Parathyroid adenoma (tissue), 2 donors: ENCODE measurements around the gene ZNF511.

Experiments used
- H2AFZ ChIP-seq: fragments of 300-600 bp; sonication (generic); one replicate; pipeline ENCODE4 v1.7.0; 2017; ENCODE audit warnings: antibody characterized with exemption, mild to moderate bottlenecking
- H3K27ac ChIP-seq: fragments of 300-600 bp; sonication (generic); one replicate; pipeline ENCODE4 v1.7.0; 2017
- H3K27me3 ChIP-seq: fragments of 300-600 bp; sonication (generic); one replicate; pipeline ENCODE4 v1.7.0; 2017; ENCODE audit warnings: low read length; ENCODE audit not compliant: control insufficient read depth, insufficient read depth
- H3K36me3 ChIP-seq: fragments of 300-600 bp; sonication (generic); one replicate; pipeline ENCODE4 v1.7.0; 2017; ENCODE audit warnings: low read length; ENCODE audit not compliant: control insufficient read depth, insufficient read depth
- H3K4me1 ChIP-seq: fragments of 300-600 bp; sonication (generic); one replicate; pipeline ENCODE4 v1.7.0; 2017; ENCODE audit warnings: control low read depth
- H3K4me2 ChIP-seq: fragments of 300-600 bp; sonication (generic); one replicate; pipeline ENCODE4 v1.7.0; 2017; ENCODE audit warnings: low read length
- H3K4me3 ChIP-seq: fragments of 300-600 bp; sonication (generic); one replicate; pipeline ENCODE4 v1.7.0; 2017; ENCODE audit warnings: low read depth, low read length
- H3K79me2 ChIP-seq: fragments of 300-600 bp; sonication (generic); one replicate; pipeline ENCODE4 v1.7.0; 2017; ENCODE audit warnings: control low read depth
- H3K9ac ChIP-seq: fragments of 300-600 bp; sonication (generic); one replicate; pipeline ENCODE4 v1.7.0; 2017; ENCODE audit warnings: mild to moderate bottlenecking
- H3K9me3 ChIP-seq: fragments of 300-600 bp; sonication (generic); one replicate; pipeline ENCODE4 v1.7.0; 2017; ENCODE audit warnings: low read length; ENCODE audit not compliant: control insufficient read depth
- CTCF ChIP-seq: fragments of 300-600 bp; sonication (generic); IDR thresholded peaks from one replicate; pipeline ENCODE4 v1.7.0; 2017; ENCODE audit warnings: antibody characterized with exemption, mild to moderate bottlenecking
- donor health status: primary hyperparathyroidism.

Gene ZNF511

GRCh38 chr10:133279326-133280226, 29.1 kb upstream of the ZNF511 start:
- Histone ChIP-seq H3K79me2 (no peaks in the 10 kb centered on the region), H3K9me3 (no peaks in the 10 kb centered on the region), H3K4me3 (no peak overlapping the region), H3K27me3 (no peaks in the 10 kb centered on the region), H3K4me2 (no peak overlapping the region), H3K9ac (no peak overlapping the region), H3K36me3 (no peaks in the 10 kb centered on the region), H2AFZ (no peak overlapping the region), H3K27ac (no peak overlapping the region), H3K4me1 (peaks cover 3% of the 10 kb centered on the region)
- no peak for TF ChIP-seq CTCF

DNA sequence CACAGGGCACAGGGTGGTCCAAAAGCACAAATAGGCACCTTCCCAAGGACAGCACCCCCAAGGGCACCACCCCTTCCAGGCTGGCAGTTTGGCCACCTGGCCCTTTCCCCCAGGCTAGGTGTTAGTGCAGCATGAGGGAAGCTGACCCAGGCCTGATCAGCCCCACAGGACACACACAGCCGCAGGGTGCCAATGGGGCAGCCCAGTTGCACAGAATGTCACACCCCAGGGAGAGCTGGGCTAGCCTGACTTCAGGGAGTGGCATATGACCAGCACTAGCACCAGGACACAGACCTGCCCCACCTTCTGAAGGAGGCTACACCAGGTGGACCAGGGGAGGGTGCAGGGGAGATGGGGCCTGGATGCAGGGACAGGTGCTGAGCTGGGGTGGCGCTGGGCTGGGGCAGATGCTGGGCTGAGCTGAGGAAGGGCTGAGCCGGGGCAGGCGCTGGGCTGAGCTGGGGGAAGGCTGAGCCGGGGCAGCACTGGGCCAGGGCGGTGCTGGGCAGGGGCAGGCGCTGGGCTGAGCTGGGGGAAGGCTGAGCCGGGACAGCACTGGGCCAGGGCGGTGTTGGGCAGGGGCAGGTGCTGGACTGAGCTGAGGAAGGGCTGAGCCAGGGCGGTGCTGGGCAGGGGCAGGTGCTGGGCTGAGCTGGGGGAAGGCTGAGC, 28.2 kb upstream of the ZNF511 start:
- TF ChIP-seq CTCF = no peak

GRCh38 chr10:133281084-133281483, 27.6 kb upstream of the ZNF511 start:
- Histone ChIP-seq H3K9me3 (no peaks in the 10 kb centered on the region), H2AFZ (no peak overlapping the region), H3K4me1 (peaks cover 3% of the 10 kb centered on the region), H3K79me2 (no peaks in the 10 kb centered on the region), H3K9ac (no peak overlapping the region), H3K4me2 (no peak overlapping the region), H3K36me3 (no peaks in the 10 kb centered on the region), H3K27me3 (no peaks in the 10 kb centered on the region), H3K27ac (no peak overlapping the region), H3K4me3 (no peak overlapping the region)
- TF ChIP-seq CTCF = no peak

More for the DNA sequence above, 28.2 kb upstream of the ZNF511 start:
- Histone ChIP-seq H3K27ac (no peak overlapping the region), H3K4me1 (peaks cover 3% of the 10 kb centered on the region), H3K9ac (no peak overlapping the region), H3K4me2 (no peak overlapping the region), H3K9me3 (no peaks in the 10 kb centered on the region), H3K4me3 (no peak overlapping the region), H3K36me3 (no peaks in the 10 kb centered on the region), H3K27me3 (no peaks in the 10 kb centered on the region), H3K79me2 (no peaks in the 10 kb centered on the region), H2AFZ (no peak overlapping the region)

DNA sequence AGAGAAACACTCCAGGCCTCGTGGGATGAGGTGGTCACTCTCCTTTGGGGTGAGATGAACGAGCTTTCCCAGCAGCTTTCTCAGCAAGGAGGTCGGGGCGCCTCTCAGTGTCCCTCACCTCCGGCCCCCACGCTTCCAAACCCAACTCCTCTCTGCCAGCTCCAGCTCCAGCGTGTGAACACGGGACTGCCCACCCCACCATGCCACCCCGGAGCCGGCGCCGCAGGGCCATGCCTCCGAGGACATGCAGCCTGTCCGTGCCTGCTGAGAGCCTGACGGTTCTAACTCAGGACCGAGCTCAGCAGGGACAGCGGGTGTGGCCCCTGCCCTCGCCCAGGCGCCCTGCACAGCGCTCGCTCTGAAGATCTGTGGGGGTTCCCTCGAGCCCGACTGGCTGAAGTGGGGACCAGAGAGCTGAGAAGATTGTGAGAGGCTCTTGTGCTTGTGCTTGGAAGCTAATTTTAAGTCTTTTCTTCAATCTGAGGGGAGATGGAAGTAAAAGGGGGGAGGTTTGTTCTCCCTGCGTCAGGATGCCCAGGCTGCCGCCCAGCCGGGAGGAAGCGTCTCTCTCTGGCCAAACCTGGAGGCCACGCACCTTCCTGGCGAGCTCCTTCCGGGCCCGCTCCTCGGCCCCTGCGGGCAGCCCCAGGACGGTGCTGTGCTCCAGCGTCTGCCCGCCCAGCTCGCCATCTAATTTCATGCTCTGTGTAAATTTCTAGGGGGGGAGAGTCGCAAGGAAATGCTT, 26.9 kb upstream of the ZNF511 start:
- Histone ChIP-seq H3K4me2 (no peak overlapping the region), H3K27ac (no peak overlapping the region), H3K36me3 (no peaks in the 10 kb centered on the region), H2AFZ (no peak overlapping the region), H3K9me3 (no peaks in the 10 kb centered on the region), H3K9ac (no peak overlapping the region), H3K79me2 (peaks cover 2% of the 10 kb centered on the region), H3K27me3 (no peaks in the 10 kb centered on the region), H3K4me1 (no peaks in the 10 kb centered on the region), H3K4me3 (no peak overlapping the region)
- no peak for TF ChIP-seq CTCF
